Gastroesophageal sphincter (tissue), 3 donors: Measurements from ENCODE around the gene SMIM14.

Experiments used
- EP300 ChIP-seq: sonication (generic); formaldehyde crosslinking; IDR thresholded peaks from one replicate; pipeline ENCODE4 v1.6.1; 2017; ENCODE audit warnings: antibody characterized with exemption, mild to moderate bottlenecking
- TF ChIP-seq, protein P1 (sequence below), 4 experiments: fragments of 200-600 bp in 2 of 4; fragments of 450-650 bp in 2 of 4; sonication (generic) in 1 of 4; IDR thresholded peaks; one replicate each; pipeline ENCODE4 v1.5.1; 2017 to 2019; ENCODE audit warnings: antibody characterized with exemption in 4 of 4, mild to moderate bottlenecking in 2 of 4, moderate library complexity in 2 of 4

DNA sequence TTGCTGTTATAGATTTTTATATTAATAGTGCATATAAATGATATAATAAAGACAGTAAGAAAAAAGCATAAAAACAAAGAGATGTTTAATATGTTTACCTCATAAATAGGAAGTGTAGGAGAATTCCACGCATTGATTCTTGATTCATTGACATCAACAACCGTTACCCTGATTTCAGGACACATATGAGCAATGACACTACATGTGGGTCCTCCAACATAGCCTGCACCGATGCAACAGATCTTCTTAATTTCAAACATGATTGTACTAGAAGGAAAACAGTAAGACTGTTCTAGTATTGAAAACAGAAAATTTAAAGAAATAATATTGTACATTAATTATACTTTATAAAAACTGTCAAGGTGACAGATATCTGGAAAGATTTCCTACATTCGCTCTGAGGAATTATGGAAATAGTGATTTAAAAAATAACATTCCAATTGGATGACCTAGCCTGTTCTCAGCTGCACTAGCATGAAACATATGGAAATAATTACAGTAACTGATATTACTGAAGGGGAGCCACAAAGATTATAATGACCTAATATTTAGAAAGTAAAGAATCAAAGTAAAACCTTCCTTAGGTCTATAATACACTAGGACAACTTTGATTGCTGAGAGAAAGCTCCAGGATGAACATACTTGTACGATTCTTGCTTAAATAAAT lies 117.3 kb downstream of the SMIM14 start:
- TF ChIP-seq EP300, result no peak
- TF ChIP-seq, protein P1, sequence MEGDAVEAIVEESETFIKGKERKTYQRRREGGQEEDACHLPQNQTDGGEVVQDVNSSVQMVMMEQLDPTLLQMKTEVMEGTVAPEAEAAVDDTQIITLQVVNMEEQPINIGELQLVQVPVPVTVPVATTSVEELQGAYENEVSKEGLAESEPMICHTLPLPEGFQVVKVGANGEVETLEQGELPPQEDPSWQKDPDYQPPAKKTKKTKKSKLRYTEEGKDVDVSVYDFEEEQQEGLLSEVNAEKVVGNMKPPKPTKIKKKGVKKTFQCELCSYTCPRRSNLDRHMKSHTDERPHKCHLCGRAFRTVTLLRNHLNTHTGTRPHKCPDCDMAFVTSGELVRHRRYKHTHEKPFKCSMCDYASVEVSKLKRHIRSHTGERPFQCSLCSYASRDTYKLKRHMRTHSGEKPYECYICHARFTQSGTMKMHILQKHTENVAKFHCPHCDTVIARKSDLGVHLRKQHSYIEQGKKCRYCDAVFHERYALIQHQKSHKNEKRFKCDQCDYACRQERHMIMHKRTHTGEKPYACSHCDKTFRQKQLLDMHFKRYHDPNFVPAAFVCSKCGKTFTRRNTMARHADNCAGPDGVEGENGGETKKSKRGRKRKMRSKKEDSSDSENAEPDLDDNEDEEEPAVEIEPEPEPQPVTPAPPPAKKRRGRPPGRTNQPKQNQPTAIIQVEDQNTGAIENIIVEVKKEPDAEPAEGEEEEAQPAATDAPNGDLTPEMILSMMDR (IDR thresholded peaks at IDR 0.05), result no peak
